Activated naive CD4-positive, alpha-beta T cell treated with anti-CD3 and anti-CD28 coated beads, Interleukin-2, amount 50 U/mL, for 72 hours (primary cell): ENCODE data around the gene PLA2G6. TPM values are rescaled to one million over a fixed set of nuclear protein-coding genes. Genes with fewer than 3 reads are reported as not detected.
"Not testable (repeated sequence)": the region's sequence is repeated elsewhere in the genome, so short reads cannot be mapped to it uniquely, and the experiment has no call there.

Experiments used
- ATAC-seq, 2 donors: fragments of 150-1000 bp; cut with Tn5 transposase; 2 replicates each; pipeline ENCODE4 v1.10.0; 2021; ENCODE audit warnings: mild to moderate bottlenecking in 2 of 2, moderate library complexity in 2 of 2
- DNase-seq, 2 donors: peaks; one replicate each; pipeline ENCODE4 v3.0.0; 2021 to 2022; ENCODE audit warnings: low spot score in 2 of 2
- H3K27ac Mint-ChIP-seq, 2 donors: one replicate each; pipeline ENCODE4 v1.8.0; 2022; ENCODE audit warnings: mild to moderate bottlenecking in 2 of 2, mixed read lengths in 2 of 2
- H3K36me3 Mint-ChIP-seq, 2 donors: one replicate each; pipeline ENCODE4 v1.8.0; 2022; ENCODE audit warnings: mixed read lengths in 2 of 2
- H3K9me3 Mint-ChIP-seq, 2 donors: one replicate each; pipeline ENCODE4 v1.8.0; 2022; ENCODE audit warnings: mixed read lengths in 2 of 2
- total RNA-seq, 2 donors: library from RNA; stranded (reverse); gene quantifications; one replicate each; pipeline ENCODE4 v1.2.3, GENCODE V29; 2022

Gene PLA2G6
- total RNA-seq, 2 donors from 2014 or later = 74.3 to 75.7 TPM

- no peaks in the 10 kb centered on the region for H3K9me3 Mint-ChIP-seq
- H3K36me3 Mint-ChIP-seq = no peaks in the 10 kb centered on the region
- H3K27ac Mint-ChIP-seq = no peak overlapping the region
- ATAC-seq (peak; percentile 22 to 68), DNase-seq (no peak)
Observed at GRCh38 chr22:38080850-38081635, 100.6 kb downstream of the PLA2G6 start.

DNA sequence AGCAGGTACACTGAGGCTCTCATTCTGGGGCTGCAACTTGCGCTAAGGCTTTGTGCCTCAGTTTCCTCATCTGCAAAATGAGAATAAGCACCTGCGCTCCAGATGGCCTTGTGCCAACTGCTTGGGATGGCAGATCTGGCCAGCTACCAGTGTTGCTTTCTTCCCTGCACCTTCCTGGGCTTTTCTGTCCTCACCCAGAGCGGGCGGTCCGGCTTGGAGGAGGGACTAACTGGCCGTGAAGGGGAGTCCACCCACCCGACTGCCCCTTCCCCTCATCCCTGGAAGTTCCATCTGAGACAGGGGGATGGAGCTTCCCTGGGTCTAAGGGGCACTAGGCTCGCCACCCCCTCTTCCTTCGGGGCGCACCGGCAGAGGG is 101.2 kb downstream of the PLA2G6 start:
- no peak for DNase-seq
- Mint-ChIP-seq H3K36me3 (no peaks in the 10 kb centered on the region), H3K9me3 (no peaks in the 10 kb centered on the region), H3K27ac (peak overlapping the region in 1 of 2 donors; percentile 72)
- no peak for ATAC-seq

DNA sequence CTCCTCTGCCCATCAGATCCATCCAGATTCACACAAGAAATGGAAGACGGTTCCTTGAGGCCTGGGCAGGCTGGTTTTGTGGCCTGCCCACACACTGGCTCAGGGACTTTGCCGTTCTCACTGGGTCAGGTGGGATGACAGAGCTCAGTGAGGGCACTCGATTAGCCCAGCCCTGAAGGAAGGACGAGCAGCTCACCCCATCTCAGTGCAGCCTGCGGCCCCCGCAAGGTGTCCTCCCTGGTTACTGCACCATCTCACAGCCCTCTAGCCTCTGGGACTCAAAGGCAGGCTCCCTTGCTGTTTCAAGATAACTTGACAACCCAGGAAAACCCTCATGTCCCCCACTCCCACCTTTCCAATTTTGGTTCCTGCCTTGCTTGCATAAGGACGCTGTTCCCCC is 101.8 kb downstream of the PLA2G6 start:
- ATAC-seq (no peak), DNase-seq (no peak)
- Mint-ChIP-seq H3K27ac (peak overlapping the region in 1 of 2 donors; percentile 72), H3K36me3 (no peaks in the 10 kb centered on the region), H3K9me3 (no peaks in the 10 kb centered on the region)

- DNase-seq, H3K27ac Mint-ChIP-seq, ATAC-seq, H3K9me3 Mint-ChIP-seq, H3K36me3 Mint-ChIP-seq: not testable (repeated sequence)
Observed at GRCh38 chr22:38079208-38079607, 102.4 kb downstream of the PLA2G6 start.

DNA sequence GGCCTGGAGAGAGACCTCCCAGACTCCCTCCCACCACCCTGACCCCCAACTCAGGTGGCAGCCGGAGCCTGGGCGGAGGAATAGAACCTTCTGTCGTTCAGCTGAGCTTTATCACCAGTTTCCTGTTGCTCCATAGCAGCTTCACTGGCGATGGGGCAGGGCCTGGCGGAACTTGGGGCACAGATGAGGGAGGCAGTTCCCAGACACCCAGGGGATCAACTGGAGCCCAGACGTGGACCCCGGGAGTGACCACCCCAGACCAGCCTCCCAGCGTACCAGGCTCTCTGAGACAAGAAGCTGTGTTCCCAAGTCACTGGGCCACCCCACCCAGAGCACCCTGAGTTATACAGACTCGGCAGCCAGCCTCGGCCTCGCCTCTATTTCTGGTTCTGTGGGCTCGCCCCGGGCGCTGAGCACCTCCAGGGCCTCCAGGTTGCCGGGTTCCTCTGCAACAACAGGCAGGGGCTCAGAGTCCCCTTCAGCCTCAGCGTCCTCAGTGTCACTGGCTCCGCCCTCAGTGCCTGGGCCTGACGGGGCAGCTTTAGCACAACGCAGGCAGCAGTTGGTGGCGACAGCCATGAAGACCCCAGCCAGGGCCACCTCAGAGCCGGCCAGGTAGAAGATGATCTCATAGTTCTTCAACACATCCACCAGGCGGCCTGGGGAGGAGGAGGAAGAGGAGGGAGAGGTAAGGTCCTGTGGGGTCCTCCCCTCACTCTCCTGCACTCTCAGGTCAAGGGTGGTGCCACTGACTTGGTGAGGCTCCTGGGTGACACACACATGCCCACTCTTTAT is 103.4 kb downstream of the PLA2G6 start:
- ATAC-seq = no peak

GRCh38 chr22:38077595-38077994 is 104.0 kb downstream of the PLA2G6 start:
- DNase-seq (no peak), ATAC-seq (no peak)
- H3K27ac Mint-ChIP-seq = no peak overlapping the region
- H3K36me3 Mint-ChIP-seq = no peaks in the 10 kb centered on the region
- no peaks in the 10 kb centered on the region for H3K9me3 Mint-ChIP-seq

More for the DNA sequence above, 103.4 kb downstream of the PLA2G6 start:
- Mint-ChIP-seq H3K36me3 (no peaks in the 10 kb centered on the region), H3K9me3 (no peaks in the 10 kb centered on the region), H3K27ac (no peak overlapping the region)
- DNase-seq = no peak

DNA sequence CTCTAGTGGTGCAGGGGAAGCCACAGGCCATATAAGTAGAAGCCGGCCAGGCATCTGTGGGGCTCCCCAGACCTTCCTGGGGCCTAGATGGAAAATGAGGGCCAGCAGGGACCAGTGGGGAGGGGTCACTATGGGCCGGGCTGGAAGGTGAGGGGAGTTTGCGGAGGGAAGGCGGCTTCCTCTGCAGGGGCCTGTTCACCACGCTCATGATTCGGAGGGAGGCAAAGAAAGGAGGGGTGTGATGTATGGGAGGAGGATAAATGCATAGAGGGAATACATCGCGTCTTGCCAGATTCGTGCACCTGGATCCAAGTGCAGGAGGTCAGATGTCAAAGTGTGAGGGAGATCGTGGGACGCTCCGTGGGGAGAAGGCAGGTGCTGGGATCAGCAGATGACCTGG is 104.5 kb downstream of the PLA2G6 start:
- DNase-seq (no peak), ATAC-seq (no peak)
- Mint-ChIP-seq H3K9me3 (no peaks in the 10 kb centered on the region), H3K36me3 (no peaks in the 10 kb centered on the region), H3K27ac (peak overlapping the region in 1 of 2 donors; percentile 40)

GRCh38 chr22:38075961-38076360 is 105.7 kb downstream of the PLA2G6 start:
- ATAC-seq (no peak), DNase-seq (no peak)
- H3K36me3 Mint-ChIP-seq = no peaks in the 10 kb centered on the region
- no peaks in the 10 kb centered on the region for H3K9me3 Mint-ChIP-seq
- no peak overlapping the region for H3K27ac Mint-ChIP-seq

GRCh38 chr22:38075105-38075825 is 106.4 kb downstream of the PLA2G6 start:
- Mint-ChIP-seq H3K36me3 (no peaks in the 10 kb centered on the region), H3K9me3 (no peaks in the 10 kb centered on the region), H3K27ac (no peak overlapping the region)
- no peak for ATAC-seq
- no peak for DNase-seq

GRCh38 chr22:38074181-38075104 is 107.2 kb downstream of the PLA2G6 start:
- no peaks in the 10 kb centered on the region for H3K9me3 Mint-ChIP-seq
- ATAC-seq (no peak), DNase-seq (no peak)
- no peaks in the 10 kb centered on the region for H3K36me3 Mint-ChIP-seq
- H3K27ac Mint-ChIP-seq = no peak overlapping the region

DNA sequence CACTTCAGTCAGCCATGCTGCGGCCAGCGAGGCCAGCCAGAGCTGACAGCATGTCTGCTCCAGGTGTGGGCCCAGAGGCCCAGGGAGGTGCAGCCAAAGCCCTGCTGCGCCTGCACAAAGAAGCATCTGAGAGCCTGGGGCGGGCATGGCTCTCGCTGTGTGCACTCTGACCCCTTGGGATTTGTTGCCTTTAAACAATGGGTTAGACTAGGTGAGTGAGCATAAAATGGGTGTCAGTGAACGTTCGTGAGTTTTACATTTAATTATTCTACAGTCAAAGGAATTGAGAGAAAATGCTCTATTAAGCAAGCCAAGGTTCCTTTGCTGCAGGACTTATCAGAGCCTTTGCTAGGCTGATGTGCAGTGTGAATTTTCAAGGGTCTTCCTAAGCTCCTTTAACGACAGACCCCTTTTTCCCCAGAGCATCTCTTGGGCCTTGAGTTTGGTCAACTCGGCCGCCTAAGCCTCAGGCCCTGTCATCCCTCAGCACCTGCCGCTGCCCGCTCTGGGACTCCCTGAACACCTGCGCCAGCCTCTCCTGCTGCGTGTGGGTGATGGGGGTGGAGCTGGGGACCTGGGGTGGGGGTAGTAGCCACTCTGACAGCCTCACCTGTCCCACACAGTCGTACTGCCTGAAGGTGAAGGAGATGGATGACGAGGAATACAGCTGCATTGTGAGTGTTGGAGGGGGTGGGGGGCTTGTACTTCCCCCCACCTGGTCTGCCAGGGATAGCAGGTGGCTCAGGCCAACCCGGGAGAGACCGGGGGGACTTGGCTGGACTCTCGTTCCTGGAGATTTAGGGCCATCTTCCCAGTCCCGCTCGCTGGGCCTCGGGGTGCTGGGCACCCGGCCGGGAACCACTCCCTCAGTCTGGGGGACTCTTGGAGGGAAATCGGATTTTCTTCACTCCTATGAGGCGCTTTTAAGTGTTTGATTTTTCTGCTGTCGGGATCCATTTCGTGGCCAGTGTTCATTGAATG is 108.2 kb downstream of the PLA2G6 start:
- ATAC-seq = no peak
- Mint-ChIP-seq H3K9me3 (no peaks in the 10 kb centered on the region), H3K27ac (no peak overlapping the region), H3K36me3 (no peaks in the 10 kb centered on the region)
- no peak for DNase-seq

DNA sequence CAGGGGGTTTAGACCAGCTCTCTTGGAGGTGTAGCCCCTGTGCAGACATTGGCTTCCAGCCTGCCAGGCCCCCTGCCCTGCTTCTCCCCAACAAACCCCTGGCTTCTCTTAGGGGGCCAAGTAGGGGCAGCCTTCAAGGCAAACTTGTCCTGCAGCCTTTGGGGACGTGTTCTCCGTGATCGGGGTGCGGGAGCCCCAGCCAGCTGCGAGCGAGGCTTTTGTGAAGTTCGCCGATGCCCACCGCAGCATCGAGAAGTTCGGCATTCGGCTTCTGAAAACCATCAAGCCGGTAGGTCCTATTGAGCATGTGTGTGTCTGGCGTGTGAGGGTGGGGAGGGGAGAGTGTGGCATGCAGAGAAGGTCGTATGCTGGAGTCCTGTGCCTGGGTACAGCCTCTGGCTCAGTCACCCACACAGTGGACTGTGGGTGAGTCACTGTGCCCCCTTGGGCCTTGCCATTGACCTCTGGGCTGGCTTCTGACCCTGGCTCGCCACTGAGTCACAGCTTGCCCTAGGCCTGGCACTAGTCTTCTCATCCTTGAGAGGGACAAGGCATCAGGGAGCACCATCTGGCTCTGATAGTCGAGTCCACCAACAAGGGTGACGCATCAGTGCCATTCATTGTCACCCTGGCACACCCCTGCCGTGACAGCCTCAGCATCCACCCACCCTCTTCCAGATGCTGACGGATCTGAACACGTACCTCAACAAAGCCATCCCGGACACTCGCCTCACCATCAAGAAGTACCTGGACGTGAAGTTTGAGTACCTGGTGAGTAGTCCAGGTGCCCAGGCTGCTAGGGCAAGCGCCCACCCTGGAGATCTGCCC is 109.1 kb downstream of the PLA2G6 start:
- no peak overlapping the region for H3K27ac Mint-ChIP-seq
- peaks cover 0 to 6% of the 10 kb centered on the region in 2 donors for H3K36me3 Mint-ChIP-seq
- no peaks in the 10 kb centered on the region for H3K9me3 Mint-ChIP-seq
- no peak for DNase-seq
- no peak for ATAC-seq

GRCh38 chr22:38071421-38072321 is 110.0 kb downstream of the PLA2G6 start:
- Mint-ChIP-seq H3K36me3 (peaks cover 0 to 6% of the 10 kb centered on the region in 2 donors), H3K27ac (no peak overlapping the region)
- DNase-seq = no peak

More at GRCh38 chr22:38071421-38072321, 110.0 kb downstream of the PLA2G6 start:
- no peak for ATAC-seq
- no peaks in the 10 kb centered on the region for H3K9me3 Mint-ChIP-seq
